ENCODE data around the gene ALS2CL. TPM values are rescaled to one million over a fixed set of nuclear protein-coding genes. Genes with fewer than 3 reads are reported as not detected.

The ALS2CL gene
- total RNA-seq, 1 experiment from 2014 or later = 16.4 TPM

GRCh38 chr3:46695962-46696894 is 2.7 kb upstream of the ALS2CL start:
- POLR2A ChIA-PET = no interaction called here
- Histone ChIP-seq H3K27ac (ENCODE audit: low read depth, low read length) (no peak overlapping the region), H3K9ac (ENCODE audit: low read length) (no peak overlapping the region), H3K9me2 (ENCODE audit: insufficient read depth) (no peaks in the 10 kb centered on the region), H3K27me3 (ENCODE audit: insufficient read depth, low read length) (no peaks in the 10 kb centered on the region), H3K36me3 (ENCODE audit: control insufficient read depth in 1 of 2, insufficient read depth in 2 of 2, low read length in 2 of 2) (no peaks in the 10 kb centered on the region), H2AFZ (ENCODE audit: low read depth, low read length, poor library complexity, severe bottlenecking) (no peak overlapping the region), H3K4me1 (ENCODE audit: control insufficient read depth in 1 of 2, insufficient read depth in 2 of 2, low read length in 2 of 2) (peaks cover 21 to 53% of the 10 kb centered on the region in 2 experiments), H3K9me3 (ENCODE audit: control insufficient read depth in 1 of 2, insufficient read depth in 1 of 2, low read depth in 1 of 2, low read length in 2 of 2) (no peaks in the 10 kb centered on the region), H3K79me2 (ENCODE audit: insufficient read depth, low read length) (no peaks in the 10 kb centered on the region), H3K4me3 (replicated peaks in 1 of 2; ENCODE audit: low read depth in 1 of 2, low read length in 2 of 2) (no peak overlapping the region), H3K4me2 (ENCODE audit: low read length) (no peak overlapping the region), H4K20me1 (ENCODE audit: insufficient read depth) (no peaks in the 10 kb centered on the region)
- RAD21 ChIA-PET (ENCODE audit: low non-redundant PET in 1 of 2, low total read pairs in 2 of 2, uncharacterized antibody in 2 of 2, unreplicated experiment in 2 of 2) = no interaction called here
- TF ChIP-seq ZNF274 (IDR thresholded peaks at IDR 0.05; ENCODE audit: low read depth, low read length) = no peak
- no peak for TF ChIP-seq SIN3A (IDR thresholded peaks at IDR 0.05; ENCODE audit: low read depth)
- no peak for TF ChIP-seq CEBPB (IDR thresholded peaks at IDR 0.05; ENCODE audit: low read depth)
- TF ChIP-seq EZH2phosphoT487 (IDR thresholded peaks at IDR 0.05; ENCODE audit: borderline replicate concordance) = no peak
- no peak for TF ChIP-seq POLR2A (IDR thresholded peaks at IDR 0.05; ENCODE audit: borderline replicate concordance, extremely low read depth, insufficient read depth, insufficient read length)
- TF ChIP-seq YY1 (IDR thresholded peaks at IDR 0.05; ENCODE audit: extremely low read depth, insufficient replicate concordance, low read depth, low read length) = no peak
- no peak for TF ChIP-seq ZFX (IDR thresholded peaks at IDR 0.05)
- TF ChIP-seq TCF7L2 (IDR thresholded peaks at IDR 0.05; ENCODE audit: borderline replicate concordance, extremely low read depth, insufficient read depth, insufficient read length) = no peak
- DNase-seq (ENCODE audit: low read depth, low spot score) (no peak), ATAC-seq (no peak)
- CTCF ChIA-PET = interaction anchor here (0.8 to 1.6 kb wide), 3 partner anchors 33 to 208 kb away, joined by 3 to 4 read pairs (median 4); no protein-coding TSS in a partner anchor
- BruUV-seq (replicated peaks) = no TSS peak
- intact Hi-C loops (cut with micrococcal nuclease) = no loop called here

All from HCT116 (cell line).